GM12878 (cell line): Measurements from ENCODE around the gene TUBA1A. TPM values are rescaled to one million over a fixed set of nuclear protein-coding genes. Genes with fewer than 3 reads are reported as not detected.

Experiments
- ASH2L ChIP-seq: fragments of 300-600, 200-600 bp; sonication (generic); IDR thresholded peaks from 2 replicates; pipeline ENCODE4 v1.6.1; 2017; ENCODE audit warnings: low read depth, mild to moderate bottlenecking, borderline replicate concordance
- ATF3 ChIP-seq: IDR thresholded peaks from 2 replicates; pipeline ENCODE4 v1.6.1; 2011; ENCODE audit warnings: low read depth, mild to moderate bottlenecking, low read length, moderate library complexity, borderline replicate concordance; ENCODE audit errors: extremely low read depth
- CBFB ChIP-seq: IDR thresholded peaks from 2 replicates; pipeline ENCODE4 v1.6.1; 2016; ENCODE audit warnings: antibody characterized with exemption, low read depth
- CBX5 ChIP-seq: sonication (generic); IDR thresholded peaks from 2 replicates; pipeline ENCODE4 v1.6.1; 2016; ENCODE audit warnings: low read depth, moderate library complexity, mild to moderate bottlenecking, inconsistent platforms
- CHD1 ChIP-seq: IDR thresholded peaks from 2 replicates; pipeline ENCODE4 v1.6.1; 2012; ENCODE audit warnings: low read depth, low read length, improper control_type of control experiment
- CHD2 ChIP-seq: IDR thresholded peaks from 2 replicates; pipeline ENCODE4 v1.6.1; 2011; ENCODE audit warnings: low read depth, low read length, improper control_type of control experiment, borderline replicate concordance
- E2F8 ChIP-seq: fragments of 450-650 bp; IDR thresholded peaks from 2 replicates; pipeline ENCODE4 v1.6.1; 2018; ENCODE audit warnings: mild to moderate bottlenecking, low read depth, moderate library complexity; ENCODE audit not compliant: partially characterized antibody
- ELK1 ChIP-seq: IDR thresholded peaks from 2 replicates; pipeline ENCODE4 v1.6.1; 2012; ENCODE audit warnings: low read depth, low read length, improper control_type of control experiment
- ESRRA ChIP-seq: IDR thresholded peaks from 2 replicates; pipeline ENCODE4 v1.6.1; 2012; ENCODE audit warnings: mild to moderate bottlenecking, low read length, improper control_type of control experiment
- NBN ChIP-seq: fragments of 450-650 bp; IDR thresholded peaks from 2 replicates; pipeline ENCODE4 v1.6.1; 2016
- NR2C1 ChIP-seq: fragments of 450-650 bp; IDR thresholded peaks from 2 replicates; pipeline ENCODE4 v1.6.1; 2017; ENCODE audit warnings: antibody characterized with exemption, mild to moderate bottlenecking, moderate library complexity
- PAX5 ChIP-seq: IDR thresholded peaks from 2 replicates; pipeline ENCODE4 v1.6.1; 2011; ENCODE audit warnings: low read depth, low read length, borderline replicate concordance
- PML ChIP-seq: IDR thresholded peaks from 2 replicates; pipeline ENCODE4 v1.6.1; 2012; ENCODE audit warnings: low read length, inconsistent platforms
- POLR2A ChIP-seq: IDR thresholded peaks from 2 replicates; pipeline ENCODE4 v1.6.1; 2011; ENCODE audit warnings: low read depth, mild to moderate bottlenecking, low read length
- RAD51 ChIP-seq: fragments of 450-650 bp; IDR thresholded peaks from 2 replicates; pipeline ENCODE4 v1.6.1; 2016; ENCODE audit warnings: moderate library complexity, mild to moderate bottlenecking, inconsistent platforms
- REST ChIP-seq: IDR thresholded peaks from 2 replicates; pipeline ENCODE4 v1.6.1; 2012; ENCODE audit warnings: mild to moderate bottlenecking, low read depth, low read length
- RUNX3 ChIP-seq: IDR thresholded peaks from 2 replicates; pipeline ENCODE4 v1.6.1; 2012; ENCODE audit warnings: low read length, inconsistent platforms
- SMC3 ChIP-seq: IDR thresholded peaks from 2 replicates; pipeline ENCODE4 v1.6.1; 2011; ENCODE audit warnings: low read length, improper control_type of control experiment, borderline replicate concordance
- STAT1 ChIP-seq: fragments of 450-650 bp; conservative IDR thresholded peaks from 2 replicates; pipeline ENCODE4 v1.6.1; 2014; ENCODE audit warnings: antibody characterized with exemption, mild to moderate bottlenecking
- STAT3 ChIP-seq: IDR thresholded peaks from 2 replicates; pipeline ENCODE4 v1.6.1; 2011; ENCODE audit warnings: low read depth, low read length, improper control_type of control experiment
- TCF12 ChIP-seq: IDR thresholded peaks from 2 replicates; pipeline ENCODE4 v1.6.1; 2011; ENCODE audit warnings: low read depth, mild to moderate bottlenecking, low read length
- TCF3 ChIP-seq: IDR thresholded peaks from 2 replicates; pipeline ENCODE4 v1.6.1; 2012; ENCODE audit warnings: low read depth, mild to moderate bottlenecking, low read length, borderline replicate concordance; ENCODE audit not compliant: insufficient read depth
- ZBED1 ChIP-seq: IDR thresholded peaks from 2 replicates; pipeline ENCODE4 v1.6.1; 2016; ENCODE audit warnings: borderline replicate concordance
- ZNF24 ChIP-seq: fragments of 450-650 bp; IDR thresholded peaks from 2 replicates; pipeline ENCODE4 v1.6.1; 2017; ENCODE audit warnings: antibody characterized with exemption, mild to moderate bottlenecking
- polyA plus RNA-seq, 11 experiments: library from polyadenylated mRNA; depleted of rRNA in 4 of 11; unstranded in 6 of 11; stranded (reverse) in 5 of 11; fragments of >200 nt; fragmentation: Nextera tagmentation in 4 of 11; fragmentation: Illumina TruSeq in 1 of 11; extraction: Ambion mirVana in 4 of 11; extraction: Trizol in 1 of 11; gene quantifications; 1 replicate in 1 of 11; 2 replicates in 10 of 11; pipeline versions ENCODE4 v1.2.1 to v1.2.3, GENCODE V29; 2011 to 2016; ENCODE audit warnings: inconsistent platforms in 2 of 11, missing spikeins in 2 of 11, low read depth in 1 of 11
- total RNA-seq, 4 experiments: library from RNA; depleted of rRNA in 3 of 4; stranded (reverse); fragments of >200 nt in 3 of 4; fragmentation: Illumina TruSeq in 1 of 4; extraction: Trizol in 1 of 4; gene quantifications; 2 replicates each; pipeline versions ENCODE4 v1.2.1 to v1.2.3, GENCODE V29; 2013 to 2021

Gene TUBA1A
- total and polyA plus RNA-seq, 10 of the 15 experiments (the other 5 are each of a cell fraction or from before 2014, with no cell fraction given), result 129 to 496 (median 249) TPM

- peak; percentile 25; the same call in 1 of the 2 replicates for TF ChIP-seq POLR2A
- peak; percentile 94 for TF ChIP-seq ZBED1
- TF ChIP-seq TCF12, result no peak
- no peak for TF ChIP-seq RAD51
- TF ChIP-seq PML, result peak; percentile 91
- TF ChIP-seq ESRRA, result no peak
- no peak for TF ChIP-seq CBX5
- TF ChIP-seq CBFB, result 0 out of 2 replicates have a peak, but pooled peaks have one; percentile 41
- no peak for TF ChIP-seq ASH2L
- TF ChIP-seq SMC3, result no peak
- no peak for TF ChIP-seq STAT1
- no peak for TF ChIP-seq E2F8
- no peak for TF ChIP-seq TCF3
- TF ChIP-seq ZNF24, result no peak
- no peak for TF ChIP-seq ELK1
- no peak for TF ChIP-seq CHD2
- no peak for TF ChIP-seq NBN
- TF ChIP-seq ATF3, result no peak
- TF ChIP-seq REST, result no peak
- TF ChIP-seq PAX5, result no peak
- no peak for TF ChIP-seq NR2C1
- no peak for TF ChIP-seq STAT3
- TF ChIP-seq CHD1, result no peak
- peak; percentile 30 for TF ChIP-seq RUNX3
Measured at GRCh38 chr12:49161092-49161795, 27.6 kb downstream of the TUBA1A start (continued).
